Measurements from ENCODE around the gene BMPER.

BMPER gene

DNA sequence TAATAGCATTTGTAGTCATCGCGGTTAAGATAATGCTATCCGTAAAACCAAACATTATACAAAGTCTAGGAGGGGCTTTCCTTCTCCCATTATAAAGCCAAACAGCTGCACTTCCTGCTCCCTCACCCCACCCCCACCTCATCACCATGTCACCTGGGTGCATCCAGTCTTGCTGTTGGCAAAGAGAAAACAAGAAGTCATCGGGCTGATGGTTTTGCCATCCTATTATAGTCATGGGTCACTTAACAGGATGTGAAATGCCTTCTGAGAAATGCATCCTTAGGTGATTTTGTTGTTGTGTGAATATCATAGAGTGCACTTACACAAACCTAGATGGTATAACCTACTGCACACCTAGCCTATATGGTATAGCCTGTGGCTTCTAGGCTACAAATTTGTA is 157.0 kb downstream of the BMPER start:
- no peak for DNase-seq (ENCODE audit: low read depth in 2 of 2)

DNA sequence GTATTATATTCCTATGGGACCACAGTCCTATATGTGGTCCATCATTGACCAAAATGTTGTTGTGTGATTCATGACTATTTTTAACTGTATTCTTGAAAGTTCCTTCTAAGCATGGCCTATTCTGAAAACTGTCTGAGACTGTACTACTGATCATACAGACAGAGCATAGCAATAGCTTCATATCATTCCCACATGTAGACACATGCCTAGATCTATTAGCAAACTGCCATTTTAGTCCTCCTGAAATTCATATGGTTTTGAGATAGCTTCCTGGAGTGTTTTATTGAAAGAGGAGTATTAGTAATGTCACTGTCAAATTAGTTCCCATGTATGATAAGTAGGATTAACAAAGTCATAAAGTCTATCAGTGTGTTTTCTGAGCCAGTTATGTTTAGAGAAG is 157.5 kb downstream of the BMPER start:
- DNase-seq (ENCODE audit: low read depth in 2 of 2): no peak

DNA sequence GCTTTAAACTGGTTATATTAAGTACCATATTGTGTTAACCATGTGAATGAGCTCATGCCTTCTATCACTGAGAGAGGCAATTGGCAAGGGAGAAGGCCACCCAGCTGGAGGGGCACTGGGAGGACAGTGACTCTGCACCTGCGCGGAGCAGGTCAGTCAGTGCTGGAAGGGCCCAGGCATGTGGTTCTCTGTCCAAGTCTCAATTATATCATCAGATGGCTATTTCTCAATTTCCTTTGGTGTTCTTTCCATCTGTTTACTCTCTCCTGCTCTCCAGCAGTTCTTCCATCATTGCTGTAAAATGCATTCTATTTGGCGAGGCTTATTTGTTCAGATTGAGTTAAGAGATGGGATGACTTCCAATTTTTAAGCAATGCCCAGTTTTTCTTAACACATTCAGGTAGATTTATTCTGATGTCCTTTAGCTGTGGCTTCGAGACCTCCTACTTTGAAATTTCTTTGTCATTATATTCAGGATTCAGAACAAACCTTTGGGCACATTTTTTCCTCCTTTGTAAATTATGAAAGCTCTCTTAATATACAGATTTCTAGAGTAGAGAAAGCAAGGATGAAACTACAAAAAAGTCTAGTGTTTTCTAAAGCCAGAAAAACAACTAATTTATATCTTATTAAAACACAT is 159.3 kb downstream of the BMPER start:
- no peak for DNase-seq (ENCODE audit: low read depth in 2 of 2)

DNA sequence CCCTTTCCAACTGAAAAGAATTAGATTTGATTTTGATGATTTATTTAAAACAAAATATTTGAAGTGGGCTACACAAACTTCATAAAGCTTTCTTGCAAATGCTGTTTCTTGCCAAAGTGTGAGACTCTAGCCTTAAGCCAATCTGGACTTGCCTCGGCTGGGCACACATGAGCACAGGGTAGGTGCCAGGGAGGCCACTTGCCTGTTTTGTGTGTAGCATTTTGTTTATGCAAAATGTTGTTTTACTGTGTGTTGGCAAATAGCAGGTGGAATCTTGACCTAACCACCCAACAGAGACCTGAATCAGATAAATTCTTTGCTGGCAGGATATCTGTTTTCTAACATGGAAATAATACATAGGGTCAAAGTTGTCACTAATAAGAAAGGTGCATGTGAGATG is 161.1 kb downstream of the BMPER start:
- DNase-seq (ENCODE audit: low read depth in 2 of 2): no peak

DNA sequence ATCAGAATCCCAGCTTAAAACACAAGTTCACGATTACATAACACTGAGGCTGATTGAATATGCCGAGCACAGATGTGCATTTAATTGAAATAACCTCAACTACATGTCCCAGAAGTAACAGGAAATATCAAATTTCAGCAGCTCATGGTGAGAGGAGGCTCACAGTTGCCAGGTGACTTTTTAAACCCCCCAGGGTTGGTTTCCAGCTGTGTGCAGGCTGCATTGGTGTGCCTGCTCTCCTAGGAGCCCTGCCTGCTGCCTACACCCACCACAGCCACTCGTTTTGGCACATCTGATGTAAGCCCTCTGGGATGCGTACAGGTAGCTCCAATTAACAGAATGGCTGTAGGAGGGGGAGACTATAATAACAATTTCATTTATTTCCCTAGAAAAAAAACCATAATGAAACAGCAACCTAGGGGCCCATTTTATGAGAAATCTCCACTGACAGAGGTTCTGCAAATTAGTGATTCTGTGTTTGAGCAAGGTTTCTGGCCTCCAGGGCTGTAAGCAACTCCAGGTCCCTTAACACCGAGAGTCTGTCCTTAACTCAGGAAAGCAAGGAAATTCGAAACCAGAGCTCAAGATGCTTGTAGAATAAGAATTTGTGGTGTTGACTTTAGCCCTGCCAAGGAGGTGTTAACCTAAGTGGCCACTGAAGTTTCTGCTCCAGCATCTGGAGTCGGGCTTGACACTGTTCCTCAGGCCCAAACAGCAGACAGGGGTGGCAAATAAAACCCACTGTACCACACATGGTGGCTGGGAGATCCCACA is 161.9 kb downstream of the BMPER start:
- DNase-seq (ENCODE audit: low read depth in 2 of 2): no peak

DNA sequence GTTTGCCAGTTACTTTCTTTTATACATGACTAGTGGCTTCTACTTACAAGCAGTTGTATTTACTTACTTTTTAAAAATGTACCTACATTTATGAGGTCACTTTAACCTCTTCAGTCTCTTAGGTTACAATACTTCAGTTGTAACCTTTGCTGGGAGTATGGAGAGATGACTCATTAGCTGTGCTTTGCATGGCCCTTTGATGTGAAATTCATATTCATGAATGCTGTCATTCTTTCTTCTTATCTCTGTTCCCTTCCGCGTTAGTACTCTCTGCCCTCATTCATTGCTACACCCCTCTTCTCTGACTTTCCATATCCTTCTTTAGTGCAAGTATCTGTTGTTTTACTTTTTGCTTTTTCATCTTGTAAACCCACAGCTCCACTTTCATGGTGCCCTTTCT is 164.3 kb downstream of the BMPER start:
- no peak for DNase-seq (ENCODE audit: low read depth in 2 of 2)

DNA sequence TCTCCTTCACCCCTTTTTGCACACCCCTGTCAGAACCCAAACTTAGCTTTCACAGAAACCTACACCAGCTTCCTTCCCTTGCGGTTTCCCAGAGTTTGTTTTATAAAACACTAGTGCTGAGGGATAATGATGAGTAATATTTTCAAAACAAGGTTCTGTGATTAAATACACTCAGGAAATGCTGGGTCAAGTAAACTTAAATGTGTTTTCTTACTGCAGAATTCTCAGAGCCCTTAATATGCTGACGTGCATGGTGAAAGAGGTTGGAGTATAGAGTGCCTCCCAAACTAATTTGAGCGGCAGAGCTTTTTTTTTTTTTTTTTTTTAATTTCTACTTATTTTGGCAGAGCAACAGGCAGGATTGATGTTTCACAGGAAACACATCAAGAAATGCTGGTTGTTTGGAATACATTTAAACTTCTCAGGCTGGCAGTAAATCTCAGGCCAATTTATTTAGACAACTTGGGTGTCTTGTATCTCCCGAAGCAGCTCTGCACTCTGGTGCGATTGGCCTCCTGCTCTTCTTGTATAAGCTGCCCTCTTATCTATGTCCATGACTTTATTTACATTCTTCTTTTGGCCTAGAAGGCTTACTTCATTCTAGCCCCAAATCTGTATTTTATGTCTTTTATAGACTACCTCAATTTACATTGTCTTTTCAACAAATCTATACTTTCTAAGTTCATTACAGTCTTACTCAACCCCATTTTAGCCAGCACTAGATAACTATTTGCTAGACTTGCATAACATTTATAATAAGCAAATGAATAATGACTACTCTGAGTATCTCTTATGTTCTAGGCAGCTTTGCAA is 165.4 kb downstream of the BMPER start:
- no peak for DNase-seq (ENCODE audit: low read depth in 2 of 2)

DNA sequence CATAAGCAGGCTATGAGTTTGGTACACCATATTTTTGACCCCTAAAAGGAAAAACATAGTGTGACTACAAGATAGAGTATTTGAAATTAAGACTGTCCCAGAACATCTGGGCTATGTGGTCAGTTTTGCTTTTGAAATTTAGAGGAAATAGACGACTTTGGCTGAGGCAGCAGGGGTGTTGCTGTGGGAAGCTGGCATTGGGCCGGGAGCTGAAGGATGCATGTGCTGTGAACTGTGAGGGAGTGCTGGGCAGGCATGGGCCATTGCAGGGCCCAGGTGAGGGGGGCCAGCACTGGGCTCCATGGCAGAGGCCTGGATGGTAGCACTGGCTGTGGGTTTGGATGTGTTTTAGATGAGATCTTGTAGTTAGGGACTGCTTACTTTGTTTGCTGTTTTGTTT is 168.3 kb downstream of the BMPER start:
- no peak for DNase-seq (ENCODE audit: low read depth in 2 of 2)

DNA sequence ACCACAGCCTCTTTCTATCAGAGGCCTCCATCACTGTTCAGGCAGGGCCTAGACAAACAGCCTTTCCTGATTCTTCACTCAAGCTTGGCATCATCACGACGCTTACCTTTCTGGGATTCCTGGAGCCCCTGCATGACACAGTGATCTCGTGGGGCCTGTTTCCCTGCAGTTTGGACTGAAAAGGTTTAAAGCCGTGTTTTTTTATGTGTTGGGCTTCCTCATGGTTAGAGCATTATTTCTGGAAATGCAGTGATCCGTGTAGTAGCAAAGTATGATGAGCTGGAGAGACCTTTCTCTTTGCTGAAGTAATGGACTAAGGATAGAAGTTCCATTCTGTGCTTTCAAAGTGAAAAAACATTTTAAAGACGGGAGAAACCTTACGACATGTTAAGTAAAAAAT is 169.1 kb downstream of the BMPER start:
- DNase-seq (ENCODE audit: low read depth in 2 of 2): no peak

DNA sequence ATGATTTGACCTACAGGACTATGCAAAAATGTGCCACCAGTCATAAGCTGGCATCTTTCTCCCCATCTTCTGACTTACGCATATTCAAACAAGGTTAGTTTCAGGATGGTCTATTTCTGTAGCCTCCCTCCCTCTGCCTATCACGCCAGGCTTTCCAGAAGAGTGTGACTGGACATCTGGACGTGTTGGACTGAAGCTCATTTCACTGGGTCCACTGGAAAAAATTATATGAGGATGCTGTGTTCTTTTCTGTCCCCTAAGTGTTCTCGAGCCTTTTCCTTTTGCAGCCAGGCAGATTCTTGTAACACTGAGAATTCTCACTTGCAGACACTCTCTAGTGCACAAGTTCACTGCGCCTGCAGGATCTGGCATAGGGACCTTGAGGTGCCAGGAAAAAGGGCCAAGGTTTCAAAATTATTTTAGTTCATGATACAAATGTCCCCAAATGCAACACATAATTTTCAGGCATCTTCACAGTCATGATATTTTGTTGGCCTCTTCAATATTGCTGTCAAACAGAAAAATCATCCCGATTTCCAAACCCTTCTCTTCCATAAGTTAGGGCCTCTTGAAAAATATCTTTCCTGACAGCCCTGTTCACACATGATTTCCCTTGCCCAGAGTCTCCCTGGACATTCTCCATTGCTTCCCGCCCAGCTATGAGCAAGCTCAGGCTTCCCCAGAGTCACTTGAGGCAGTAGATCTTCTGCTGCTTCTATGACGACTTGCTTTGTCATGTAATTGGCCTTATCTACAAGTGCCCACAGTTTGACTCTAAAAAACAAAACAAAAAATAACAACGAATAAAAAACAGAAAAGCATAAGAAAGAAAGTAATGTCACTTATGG is 170.4 kb downstream of the BMPER start:
- no peak for DNase-seq (ENCODE audit: low read depth in 2 of 2)

DNA sequence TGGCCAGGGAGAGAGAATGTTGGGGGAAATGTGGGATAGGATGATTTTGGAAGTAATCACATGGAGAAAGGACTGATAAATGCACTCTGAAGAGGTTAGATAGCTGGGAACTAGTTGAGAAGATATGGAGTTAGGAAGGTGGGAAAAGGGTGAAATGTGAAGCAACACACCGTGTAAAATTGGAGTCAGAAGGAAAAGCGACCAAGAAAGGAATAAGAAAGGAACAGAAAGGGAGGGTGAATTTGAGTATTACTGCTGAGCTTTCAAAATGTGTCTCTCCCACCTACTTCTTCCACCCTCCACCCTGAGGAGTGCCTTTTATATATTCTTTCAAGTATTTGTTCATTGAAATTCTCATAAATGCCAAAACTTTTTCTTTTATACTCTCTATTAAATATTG is 171.8 kb downstream of the BMPER start:
- no peak for DNase-seq (ENCODE audit: low read depth in 2 of 2)

DNA sequence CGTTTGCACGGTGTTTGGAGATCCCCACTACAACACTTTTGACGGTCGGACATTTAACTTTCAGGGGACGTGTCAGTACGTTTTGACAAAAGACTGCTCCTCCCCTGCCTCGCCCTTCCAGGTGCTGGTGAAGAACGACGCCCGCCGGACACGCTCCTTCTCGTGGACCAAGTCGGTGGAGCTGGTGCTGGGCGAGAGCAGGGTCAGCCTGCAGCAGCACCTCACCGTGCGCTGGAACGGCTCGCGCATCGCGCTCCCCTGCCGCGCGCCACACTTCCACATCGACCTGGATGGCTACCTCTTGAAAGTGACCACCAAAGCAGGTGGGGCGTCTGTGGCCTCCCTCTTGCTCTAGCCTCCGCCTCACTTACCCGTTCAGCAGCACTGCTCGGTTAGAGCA is 173.5 kb downstream of the BMPER start:
- no peak for DNase-seq (ENCODE audit: low read depth in 2 of 2)

DNA sequence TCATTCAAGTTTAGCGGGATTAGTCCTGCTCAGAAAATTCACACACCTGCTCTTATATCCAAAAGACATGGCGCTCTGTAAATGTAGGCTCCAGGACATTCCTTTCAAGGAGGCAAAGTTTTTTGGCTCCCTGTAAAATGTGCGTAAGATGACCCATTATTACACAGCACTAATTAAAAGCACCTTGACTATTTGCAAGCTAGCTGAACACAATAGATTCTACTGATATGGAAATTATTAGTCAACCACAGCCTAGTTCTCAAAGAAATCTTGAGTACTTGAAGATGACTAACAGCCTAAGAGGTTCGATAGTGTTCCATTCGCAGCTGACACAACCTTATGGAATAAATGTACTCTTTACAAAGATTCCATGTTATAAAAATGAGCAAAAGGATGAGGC is 175.2 kb downstream of the BMPER start:
- no peak for DNase-seq (ENCODE audit: low read depth in 2 of 2)

DNA sequence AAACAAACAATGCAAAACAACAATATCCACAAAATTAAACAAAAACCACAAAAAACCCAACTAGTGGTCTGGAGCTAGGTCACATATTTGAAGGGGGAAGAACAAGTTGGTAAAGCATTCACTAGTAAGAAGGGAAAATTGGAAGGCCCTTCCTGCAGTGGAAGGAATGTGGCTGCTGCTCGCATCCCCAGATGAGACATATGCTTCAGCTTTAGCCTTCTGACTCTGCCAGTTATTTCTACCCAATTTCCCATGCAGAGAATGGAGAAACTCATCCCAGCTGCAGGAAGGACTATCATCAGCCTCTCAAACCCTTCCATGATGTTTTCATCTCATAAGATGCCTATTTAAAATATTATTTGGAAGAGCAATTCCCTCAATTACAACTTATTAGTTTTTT is 176.6 kb downstream of the BMPER start:
- no peak for DNase-seq (ENCODE audit: low read depth in 2 of 2)

DNA sequence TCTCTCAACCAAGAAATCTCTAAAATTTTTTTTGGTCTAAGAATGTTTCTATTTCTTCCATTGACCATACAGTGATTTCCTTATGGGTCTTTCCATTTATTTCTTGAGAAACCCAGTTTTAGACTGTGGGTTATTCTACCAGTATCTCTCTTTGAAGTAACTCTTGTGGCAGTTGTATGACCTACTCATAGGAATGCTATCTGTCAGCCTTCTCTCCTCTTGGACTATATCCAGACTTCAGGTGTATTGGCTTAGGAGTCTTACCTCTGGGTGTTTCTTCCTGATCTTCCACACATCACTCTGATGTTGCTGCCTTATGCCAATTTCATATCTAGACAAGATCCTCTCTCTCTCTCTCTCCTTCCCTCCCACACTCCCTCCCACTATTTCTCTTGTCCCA is 178.1 kb downstream of the BMPER start:
- no peak for DNase-seq (ENCODE audit: low read depth in 2 of 2)

DNA sequence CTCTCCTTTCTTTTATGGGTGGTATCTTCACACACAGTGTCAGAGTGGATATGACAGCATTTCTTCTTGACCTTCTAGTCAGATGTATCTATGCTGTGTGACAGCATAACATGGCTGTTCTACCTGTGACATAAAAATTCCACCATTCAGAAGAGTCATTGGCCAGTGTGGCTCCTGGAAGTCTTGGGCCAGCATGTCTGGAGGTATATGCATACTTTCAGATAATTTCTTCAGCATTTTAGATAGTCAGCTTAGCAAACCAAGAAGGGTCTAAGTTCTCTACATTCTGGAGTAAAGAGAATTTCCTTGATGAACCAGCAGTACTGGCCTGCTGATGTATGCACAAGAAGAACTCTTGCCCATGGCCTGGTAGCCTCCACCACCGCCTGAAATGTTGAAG is 179.3 kb downstream of the BMPER start:
- DNase-seq (ENCODE audit: low read depth in 2 of 2): no peak

DNA sequence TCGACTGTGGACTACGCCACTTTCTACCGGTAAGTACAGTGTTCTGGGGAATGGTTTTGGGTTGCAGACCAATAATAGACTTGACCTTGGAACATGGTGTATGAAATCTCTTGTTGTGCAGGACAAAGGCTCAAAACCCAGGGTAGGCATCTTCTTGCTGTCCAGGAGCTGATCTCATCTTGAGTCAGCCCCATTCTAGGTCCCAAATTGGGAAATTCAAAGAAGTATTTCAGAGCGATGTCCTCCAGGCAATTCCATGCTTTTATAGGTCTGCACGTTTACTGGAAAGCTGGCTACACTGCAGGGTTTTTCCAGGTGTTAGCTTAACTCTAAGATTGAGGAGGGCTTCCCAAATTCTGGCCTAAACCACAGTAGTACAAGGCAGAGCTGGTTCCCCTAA is 180.7 kb downstream of the BMPER start:
- DNase-seq (ENCODE audit: low read depth in 2 of 2): no peak

DNA sequence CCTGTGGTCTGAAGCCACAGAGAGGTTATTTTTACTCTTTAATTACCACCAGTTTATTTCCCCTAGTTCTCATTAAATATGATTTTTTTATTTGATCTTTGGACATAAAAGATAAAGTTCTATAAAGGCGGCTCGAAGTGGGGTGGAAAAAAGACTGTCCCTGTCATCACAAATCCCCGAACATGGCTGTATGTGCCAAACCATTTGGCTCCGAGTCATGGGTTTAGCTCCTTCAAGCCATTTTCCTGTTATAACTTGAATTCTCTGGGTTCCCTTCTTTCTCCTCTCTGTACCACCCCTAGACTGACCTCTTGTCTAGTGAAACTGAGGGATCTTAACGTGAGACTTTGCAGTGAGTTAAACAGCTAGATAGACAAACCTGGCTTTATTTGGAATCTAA is 181.6 kb downstream of the BMPER start:
- no peak for DNase-seq (ENCODE audit: low read depth in 2 of 2)

DNA sequence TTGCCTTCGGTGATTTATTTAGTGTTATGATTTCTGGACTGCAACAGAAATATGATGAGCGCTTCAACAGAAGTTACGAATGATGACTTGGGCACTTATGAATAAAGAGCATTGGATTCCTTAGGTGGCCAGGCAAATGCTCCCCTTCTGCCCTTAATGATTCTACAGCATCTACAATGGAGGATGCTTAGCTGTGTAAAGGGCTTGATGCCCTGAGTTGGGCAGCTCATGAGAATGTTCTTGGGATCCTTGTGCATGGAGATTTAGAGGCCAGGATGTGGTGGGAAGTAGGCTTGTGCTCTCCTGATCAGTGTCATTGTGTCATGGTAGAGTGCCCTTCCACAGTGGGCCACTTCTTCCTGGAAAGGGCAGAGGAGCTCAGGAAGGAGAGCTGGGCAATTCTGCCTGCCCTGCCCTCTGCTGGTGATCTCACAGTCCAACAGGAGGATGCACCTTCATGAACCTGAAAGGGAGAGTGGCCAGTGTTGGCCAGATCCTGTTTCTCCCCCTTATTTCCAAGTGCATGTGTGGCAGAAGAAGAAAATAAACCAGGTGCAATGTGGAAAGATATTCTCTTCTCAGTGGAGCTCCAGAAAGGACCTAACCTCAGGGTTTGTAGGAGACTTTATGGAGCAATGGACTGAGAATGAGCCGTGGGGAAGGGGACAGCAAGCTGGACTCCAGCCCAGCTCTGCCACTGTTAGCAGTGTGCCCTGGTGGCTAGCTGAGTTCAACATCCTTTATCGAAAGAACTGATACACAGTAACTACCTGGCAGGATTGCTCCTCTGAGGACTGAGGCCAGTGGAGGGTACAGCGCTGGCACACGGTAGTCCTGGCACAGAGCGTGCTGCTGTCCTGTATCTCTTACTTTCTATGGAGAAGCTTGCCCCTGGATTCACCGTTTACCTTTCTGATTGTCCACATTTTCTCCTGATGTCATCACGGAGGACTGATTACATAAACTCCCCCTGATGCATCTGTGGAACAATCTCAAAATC is 182.9 kb downstream of the BMPER start:
- DNase-seq (ENCODE audit: low read depth in 2 of 2): no peak

DNA sequence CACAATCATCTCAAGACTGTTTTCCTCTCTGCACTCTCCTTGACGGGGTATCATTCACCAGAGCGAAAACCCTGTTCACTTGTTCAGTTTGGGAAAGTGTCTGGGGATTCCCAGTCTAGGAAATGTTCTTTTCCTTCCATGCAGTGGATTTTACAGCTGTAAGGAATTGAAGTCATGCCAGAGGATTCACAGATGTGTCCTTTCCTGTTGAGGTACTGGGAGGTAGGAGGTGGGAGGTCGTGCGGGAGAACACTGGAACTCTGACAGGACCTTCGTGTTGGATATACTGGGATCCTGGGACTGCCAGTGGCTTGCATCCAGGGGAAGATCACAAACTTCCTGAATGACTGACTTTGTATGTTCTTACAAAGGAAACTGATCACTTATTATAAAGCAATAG is 185.5 kb downstream of the BMPER start:
- DNase-seq (ENCODE audit: low read depth in 2 of 2): no peak

All from stimulated activated CD8-positive, alpha-beta memory T cell treated with anti-CD3 and anti-CD28 coated beads, Interleukin-7, amount 100 ng/mL, for 4 hours (primary cell).